ENCODE results near the gene HEXIM1.

Gene HEXIM1

DNA sequence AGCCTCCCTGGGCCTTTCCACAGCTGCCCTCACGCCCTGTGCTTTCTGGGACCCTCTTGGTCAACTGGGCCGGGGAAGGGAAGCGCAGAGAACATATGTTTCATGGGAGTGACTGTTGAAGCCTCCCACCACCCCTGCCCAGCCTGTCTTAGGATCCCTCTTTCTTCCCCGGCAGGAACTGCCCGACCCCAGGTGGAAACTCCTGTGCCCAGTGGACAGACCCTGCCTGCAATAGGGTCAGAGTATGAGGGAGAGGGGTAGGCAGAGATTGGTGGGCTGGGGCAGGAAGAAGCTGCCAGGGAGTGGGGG lies 23.9 kb downstream of the HEXIM1 start:
- no peak for DNase-seq (ENCODE audit: low spot score)

DNA sequence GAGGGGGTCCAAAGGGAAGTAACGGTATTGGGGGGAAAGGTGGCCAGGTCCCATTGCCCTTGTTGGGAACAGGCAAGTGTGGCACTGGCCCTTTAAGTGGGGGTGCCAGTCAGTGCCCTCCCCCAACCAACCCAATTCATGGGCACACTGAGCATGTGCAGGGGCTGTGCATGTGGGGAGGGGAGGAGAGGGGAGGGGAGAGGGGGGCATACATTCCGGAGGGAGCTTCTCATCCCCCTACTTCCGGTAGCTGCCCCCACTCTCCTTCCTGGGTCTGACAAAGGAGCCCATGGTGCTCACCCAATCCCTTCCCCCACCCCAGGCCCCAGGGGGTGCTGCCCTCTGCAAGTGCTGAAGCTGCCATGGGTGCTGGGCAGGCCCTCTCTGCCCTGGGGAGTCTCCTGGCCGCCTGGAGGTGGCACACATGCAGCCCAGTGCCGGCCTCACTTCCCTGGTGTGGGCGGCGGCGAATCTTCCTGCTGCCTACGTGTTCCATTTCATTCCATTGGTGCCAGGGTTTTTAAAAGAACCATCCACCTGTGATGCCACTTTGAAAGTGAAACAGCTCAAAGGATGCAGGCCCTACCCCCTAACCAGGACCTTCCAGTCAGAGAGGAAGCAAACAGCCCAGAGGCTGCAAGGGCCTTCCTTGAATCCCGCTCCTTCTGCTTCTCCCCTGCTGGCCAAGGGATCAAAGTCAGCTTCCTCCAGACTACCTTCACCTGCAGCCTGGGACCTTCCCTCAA lies 24.4 kb downstream of the HEXIM1 start:
- peak; percentile 32 for DNase-seq (ENCODE audit: low spot score)

DNA sequence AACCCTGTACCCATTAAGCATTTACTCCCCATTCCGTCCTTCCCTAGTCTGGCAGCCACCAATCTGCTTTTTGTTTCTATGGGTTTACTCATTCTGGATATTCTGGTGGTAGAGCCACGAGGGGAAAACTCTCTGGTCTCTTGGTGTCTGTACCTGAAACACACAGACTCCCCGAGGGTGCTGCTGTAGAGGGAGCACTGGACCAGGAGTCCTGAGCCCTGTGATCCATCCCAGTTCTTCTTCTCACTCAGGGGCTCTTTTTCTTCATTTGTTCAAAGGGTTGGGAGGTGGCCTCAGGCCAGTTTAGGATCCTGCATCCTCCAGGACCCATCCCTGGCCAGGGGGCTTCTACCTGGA lies 27.5 kb downstream of the HEXIM1 start:
- no peak for DNase-seq (ENCODE audit: low spot score)

DNA sequence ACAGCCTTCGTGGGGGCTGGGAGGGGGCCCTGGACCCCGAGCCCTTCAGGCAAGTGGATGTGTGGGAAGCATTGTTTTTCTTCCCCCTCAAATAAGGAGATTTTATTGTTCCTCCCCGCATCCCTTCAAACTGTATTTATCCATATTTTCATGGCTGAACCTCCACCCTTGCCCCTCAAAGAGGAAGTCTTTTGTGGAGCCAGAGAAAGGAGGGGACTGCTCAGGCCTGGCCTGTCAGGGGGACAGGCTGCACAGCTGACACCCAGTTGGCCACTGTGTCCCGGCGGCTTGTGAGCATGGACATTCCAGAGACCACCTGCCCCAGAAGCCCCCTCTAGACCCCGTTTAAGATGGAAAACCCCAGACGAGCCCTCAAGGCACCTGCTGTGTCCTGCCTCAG lies 29.3 kb downstream of the HEXIM1 start:
- no peak for DNase-seq (ENCODE audit: low spot score)

DNA sequence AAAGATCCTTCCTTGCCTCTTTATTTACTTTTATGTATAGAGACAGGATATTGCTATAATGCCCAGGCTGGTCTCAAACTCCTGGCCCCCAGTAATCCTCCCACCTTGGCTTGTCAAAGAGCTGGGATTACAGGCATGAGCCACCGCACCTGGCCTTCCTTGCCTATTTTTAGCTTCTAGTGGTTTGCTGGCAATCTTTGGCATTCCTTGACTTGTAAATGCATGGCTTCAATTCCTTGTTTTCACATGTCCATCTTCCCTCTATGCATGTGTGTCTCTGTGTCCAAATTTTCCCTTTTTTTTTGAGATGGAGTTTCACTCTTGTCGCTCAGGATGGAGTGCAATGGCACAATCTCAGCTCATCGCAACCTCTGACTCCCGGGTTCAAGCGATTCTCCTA lies 35.9 kb downstream of the HEXIM1 start:
- DNase-seq (ENCODE audit: low spot score) = no peak

DNA sequence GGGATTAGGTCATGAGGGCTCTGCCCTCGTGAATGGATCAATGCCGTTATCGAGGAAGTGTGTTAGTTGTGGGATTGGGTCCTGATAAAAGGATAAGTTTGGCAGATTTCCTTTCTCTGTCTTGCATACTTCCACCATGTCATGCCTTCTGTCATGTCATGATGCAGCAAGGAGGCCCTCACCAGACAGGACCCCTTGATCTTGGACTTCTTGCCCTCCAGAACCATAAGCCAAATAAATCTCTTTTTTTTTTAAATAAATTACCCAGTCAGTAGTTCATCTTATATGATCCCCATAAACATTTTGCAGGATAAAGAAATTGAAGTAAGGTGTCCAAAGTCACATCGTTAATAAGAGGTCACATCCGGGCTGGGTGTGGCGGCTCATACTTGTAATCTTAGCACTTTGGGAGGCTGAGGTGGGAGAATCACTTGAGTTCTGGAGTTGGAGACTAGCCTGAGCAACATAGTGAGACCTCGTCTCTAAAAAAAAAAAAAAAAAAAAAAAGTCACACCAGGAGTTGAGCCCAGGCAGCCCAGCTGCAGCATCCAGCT lies 38.6 kb downstream of the HEXIM1 start:
- no peak for DNase-seq (ENCODE audit: low spot score)

DNA sequence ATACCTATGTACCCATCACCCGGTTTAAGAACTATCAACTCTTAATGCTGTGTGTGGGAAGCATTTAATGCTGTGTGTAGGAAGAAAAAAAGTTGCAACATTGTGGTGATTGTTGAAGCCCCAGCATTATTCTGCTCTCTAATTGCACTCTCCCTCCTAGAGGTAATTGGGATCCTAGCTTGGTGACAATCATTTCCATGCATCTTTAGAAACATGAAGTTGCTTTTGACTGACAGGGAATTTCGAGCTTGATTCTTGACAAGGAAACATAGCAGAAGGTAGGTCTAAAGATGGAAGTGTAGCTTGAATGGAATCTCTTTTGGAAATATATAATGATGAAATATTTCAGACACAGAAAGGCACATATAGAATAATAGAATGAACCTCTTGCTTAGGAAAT lies 40.7 kb downstream of the HEXIM1 start:
- no peak for DNase-seq (ENCODE audit: low spot score)

DNA sequence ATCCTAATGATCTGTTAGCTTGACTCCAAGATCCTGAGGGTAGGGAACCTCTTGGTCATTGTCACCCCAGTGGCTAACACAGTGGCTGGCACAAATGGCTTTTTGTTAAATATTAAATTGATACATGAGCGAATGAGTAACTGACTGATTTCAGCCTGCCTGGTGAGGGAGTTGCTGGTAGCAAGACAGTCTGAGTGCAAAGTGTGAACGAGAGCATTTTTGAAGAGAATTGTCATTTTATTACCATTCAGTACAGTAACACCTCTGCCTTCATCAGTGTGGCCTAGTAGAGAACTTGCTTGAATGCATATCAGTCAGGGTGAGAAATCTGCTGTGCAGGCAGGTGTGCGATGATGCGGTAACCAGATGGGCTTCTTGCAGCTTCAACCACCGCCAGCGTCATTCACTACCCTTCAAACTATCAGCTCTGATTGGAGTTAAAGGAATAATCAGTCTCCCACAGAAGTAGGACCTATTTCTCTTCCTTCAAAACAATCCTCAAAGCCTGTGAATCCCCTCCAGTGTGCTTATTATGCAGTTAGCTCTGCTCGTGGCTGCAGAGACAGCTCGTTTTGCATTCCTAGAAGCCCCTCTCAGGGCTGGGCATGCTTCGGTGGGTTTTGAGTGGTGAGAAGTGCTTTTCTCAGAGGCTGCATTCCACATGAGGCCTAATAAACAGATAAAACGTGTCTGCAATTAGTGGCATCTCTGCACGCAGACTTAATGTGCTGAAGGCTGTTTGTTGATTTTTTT lies 42.4 kb downstream of the HEXIM1 start:
- DNase-seq (ENCODE audit: low spot score) = no peak

DNA sequence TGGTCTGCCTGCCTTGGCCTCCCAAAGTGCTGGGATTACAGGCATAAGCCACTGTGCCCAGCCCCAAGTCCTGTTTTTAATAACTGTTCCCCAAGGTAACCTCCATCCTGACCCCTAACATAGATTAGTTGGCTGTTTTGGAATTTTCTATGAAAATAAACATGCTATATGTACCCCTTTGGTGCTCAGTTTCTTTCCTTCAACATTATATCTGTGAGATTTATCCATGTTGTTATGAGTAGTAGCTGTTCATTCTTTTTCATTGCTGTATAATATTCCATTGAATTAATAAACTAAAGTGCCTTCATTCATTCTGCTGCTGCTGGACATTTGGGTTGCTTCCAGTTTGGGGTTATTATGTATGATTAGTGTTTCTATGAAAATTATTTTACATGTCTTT lies 47.1 kb downstream of the HEXIM1 start:
- DNase-seq (ENCODE audit: low spot score) = no peak

DNA sequence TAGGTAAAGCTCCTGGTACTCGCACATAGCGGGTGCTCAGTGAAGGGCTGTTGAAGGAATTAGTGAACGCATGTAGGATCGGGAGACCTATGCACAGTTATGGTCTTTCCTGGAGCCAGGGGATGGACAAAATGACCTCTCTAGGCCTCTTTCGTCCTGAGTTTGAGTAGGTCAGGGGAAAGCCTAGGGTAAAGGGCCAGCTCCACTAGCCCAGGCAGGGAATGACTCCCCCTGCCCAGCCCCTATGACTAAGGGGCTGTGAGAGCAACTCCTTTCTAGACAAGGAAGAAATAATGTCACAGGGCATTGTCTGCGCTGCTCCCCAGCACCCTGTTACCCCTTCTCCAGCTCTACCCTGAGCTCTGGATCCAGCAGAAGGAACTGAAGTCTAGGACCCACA lies 48.8 kb downstream of the HEXIM1 start:
- no peak for DNase-seq (ENCODE audit: low spot score)

DNA sequence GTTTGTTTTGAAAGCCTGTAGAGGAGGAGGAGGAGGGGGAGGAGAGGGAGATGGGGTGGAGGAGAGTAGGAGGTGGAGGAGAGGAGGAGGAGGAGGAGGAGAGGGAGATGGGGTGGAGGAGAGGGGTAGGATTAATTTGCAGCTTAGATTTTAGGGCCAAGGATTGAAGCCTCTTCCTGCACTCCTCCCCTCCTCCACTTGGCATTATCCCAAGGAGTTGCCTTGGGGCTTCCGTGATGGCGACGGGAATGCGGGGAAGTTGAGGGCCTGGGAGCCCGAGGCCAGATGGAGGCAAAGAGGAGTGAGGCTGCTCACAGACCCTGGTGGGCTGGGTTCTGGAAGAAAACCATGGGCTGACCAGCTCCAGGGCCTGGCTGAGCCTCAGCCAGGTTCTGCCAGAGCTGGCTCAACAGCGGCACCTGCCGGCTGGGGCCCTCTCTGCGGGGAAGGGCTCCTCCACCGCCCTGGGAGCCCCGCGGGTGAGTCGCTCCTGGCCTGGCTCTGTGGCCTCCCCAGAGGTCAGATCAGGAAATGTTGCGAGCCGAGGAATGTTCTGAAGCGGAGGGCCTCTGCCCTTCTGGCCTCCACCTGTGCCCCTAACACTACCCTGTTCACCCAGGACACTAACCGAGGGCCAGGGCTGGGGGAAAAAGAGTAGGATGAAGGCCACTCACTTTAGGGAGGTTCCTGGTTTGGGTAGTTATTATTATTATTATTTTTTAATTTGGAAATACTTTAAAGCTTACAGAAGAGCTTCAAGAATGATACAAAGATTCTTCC lies 49.5 kb downstream of the HEXIM1 start:
- peak; percentile 93 for DNase-seq (ENCODE audit: low spot score)

DNA sequence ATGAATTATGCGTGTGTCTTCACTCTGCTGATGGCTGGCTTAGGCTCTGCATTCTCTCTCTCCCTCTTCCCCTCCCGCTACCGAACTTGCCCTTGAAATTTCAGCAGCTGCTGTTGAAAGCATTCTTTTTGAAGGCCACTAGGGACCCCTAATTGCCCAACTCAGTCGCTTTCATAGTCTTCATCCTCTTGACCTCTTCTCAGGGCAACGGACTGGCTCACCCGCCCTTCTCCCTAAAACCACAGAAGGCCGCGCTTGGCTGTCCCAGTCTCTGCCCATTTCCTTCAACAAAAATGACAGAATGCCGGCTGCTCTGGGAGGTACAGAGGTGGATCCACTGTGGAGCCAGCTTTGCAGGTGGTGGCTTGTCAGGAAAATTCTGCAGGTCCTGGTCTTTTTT lies 52.4 kb downstream of the HEXIM1 start:
- no peak for DNase-seq (ENCODE audit: low spot score)

DNA sequence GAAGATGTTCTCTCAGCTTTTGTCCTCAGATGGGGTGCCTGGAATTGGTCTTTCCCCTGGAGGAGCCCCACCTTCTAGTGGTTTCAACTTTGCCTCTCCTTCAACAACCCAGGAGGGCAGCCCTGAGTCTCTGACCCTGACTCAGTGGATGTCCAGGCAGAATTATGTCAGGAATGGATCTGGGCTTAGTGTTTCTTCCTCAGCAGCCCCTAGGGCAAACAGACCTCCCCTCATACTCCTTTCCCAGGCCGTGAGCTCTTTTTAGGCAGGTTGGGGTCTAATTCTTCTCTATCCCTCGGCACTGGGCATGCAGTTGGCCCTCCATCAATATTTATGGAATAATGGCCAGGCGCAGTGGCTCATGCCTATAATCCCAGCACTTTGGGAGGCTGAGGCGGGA lies 53.2 kb downstream of the HEXIM1 start:
- no peak for DNase-seq (ENCODE audit: low spot score)
